Prostate gland (tissue), 2 donors: Measurements from ENCODE around the gene SYT4. TPM values are rescaled to one million over a fixed set of nuclear protein-coding genes. Genes with fewer than 3 reads are reported as not detected.

Experiments used
- DNase-seq: peaks from one replicate; pipeline ENCODE4 v3.0.0-alpha.2; 2019; ENCODE audit warnings: low spot score
- H3K27ac ChIP-seq, 2 donors: fragments of 200-600 bp; sonication (generic); 2 replicates each; pipeline ENCODE4 v1.5.1; 2017 to 2019
- H3K27me3 ChIP-seq: fragments of 200-600 bp; sonication (generic); replicated peaks from 2 replicates; pipeline ENCODE4 v1.5.1; 2019; ENCODE audit not compliant: insufficient read depth
- H3K36me3 ChIP-seq, 2 donors: fragments of 200-600 bp; sonication (generic); 1 replicate in 1 of 2; 2 replicates in 1 of 2; pipeline versions ENCODE4 v1.5.1 to v1.8.1; 2017 to 2019
- H3K4me1 ChIP-seq: fragments of 200-600 bp; sonication (generic); replicated peaks from 2 replicates; pipeline ENCODE4 v1.5.1; 2019
- H3K4me3 ChIP-seq, 2 donors: fragments of 200-600 bp; sonication (generic); 2 replicates each; pipeline ENCODE4 v1.5.1; 2017 to 2019
- H3K9me3 ChIP-seq: fragments of 200-600 bp; sonication (generic); 2 replicates; pipeline ENCODE4 v1.5.1; 2017
- CTCF ChIP-seq, 4 experiments: fragments of 200-600 bp in 2 of 4; fragments of 450-650 bp in 2 of 4; sonication (generic) in 2 of 4; IDR thresholded peaks; 1 replicate in 3 of 4; 2 replicates in 1 of 4; pipeline ENCODE4 v1.5.1; 2016 to 2019; ENCODE audit warnings: antibody characterized with exemption in 4 of 4, mild to moderate bottlenecking in 2 of 4, moderate library complexity in 2 of 4
- POLR2A ChIP-seq: fragments of 450-650 bp; IDR thresholded peaks from one replicate; pipeline ENCODE4 v1.6.1; 2016; ENCODE audit warnings: antibody characterized with exemption, mild to moderate bottlenecking
- POLR2AphosphoS5 ChIP-seq: sonication (generic); formaldehyde crosslinking; IDR thresholded peaks from one replicate; pipeline ENCODE4 v1.6.1; 2017; ENCODE audit warnings: antibody characterized with exemption
- WGBS: methylation state at CpG from one replicate; pipeline ENCODE4 v1.1.5; 2018; 5-methylcytosine and 5-hydroxymethylcytosine counted together
- intact Hi-C: fragments of 100-400 bp; cut with DNase I; formaldehyde crosslinking; loops from one replicate; pipeline ENCODE4 v1.14.2; 2022
- total RNA-seq, 2 donors: library from RNA; depleted of rRNA; stranded (reverse); fragments of >200 nt; gene quantifications; one replicate each; pipeline ENCODE4 v1.1.0, GENCODE V29; 2016

SYT4 gene, protein sequence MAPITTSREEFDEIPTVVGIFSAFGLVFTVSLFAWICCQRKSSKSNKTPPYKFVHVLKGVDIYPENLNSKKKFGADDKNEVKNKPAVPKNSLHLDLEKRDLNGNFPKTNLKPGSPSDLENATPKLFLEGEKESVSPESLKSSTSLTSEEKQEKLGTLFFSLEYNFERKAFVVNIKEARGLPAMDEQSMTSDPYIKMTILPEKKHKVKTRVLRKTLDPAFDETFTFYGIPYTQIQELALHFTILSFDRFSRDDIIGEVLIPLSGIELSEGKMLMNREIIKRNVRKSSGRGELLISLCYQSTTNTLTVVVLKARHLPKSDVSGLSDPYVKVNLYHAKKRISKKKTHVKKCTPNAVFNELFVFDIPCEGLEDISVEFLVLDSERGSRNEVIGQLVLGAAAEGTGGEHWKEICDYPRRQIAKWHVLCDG
- total RNA-seq = under 1 TPM in 1 of 2 donors, not detected in 1; 0.14 TPM

GRCh38 chr18:43277164-43277600 lies at the start of gene SYT4:
Gene SYT4 (minus strand): TSS chr18:43277490. CDS start chr18:43277281, 209 bp downstream.
- DNase-seq = peak; percentile 40
- H3K27me3 ChIP-seq = no peaks in the 10 kb centered on the region
- intact Hi-C loops = no loop called here
- no peaks in the 10 kb centered on the region for H3K4me1 ChIP-seq
- H3K36me3 ChIP-seq = no peaks in the 10 kb centered on the region
- TF ChIP-seq CTCF (IDR thresholded peaks at IDR 0.05) (no peak), POLR2AphosphoS5 (peak; percentile 22), POLR2A (no peak)
- H3K27ac ChIP-seq = no peak within 1 kb of the TSS
- WGBS = 2% methylated on average over 14 of the region's 20 CpGs
- no peak within 1 kb of the TSS for H3K4me3 ChIP-seq
- no peaks in the 10 kb centered on the region for H3K9me3 ChIP-seq

GRCh38 chr18:43322132-43322531 lies 44.8 kb upstream of the SYT4 start:
- TF ChIP-seq CTCF (IDR thresholded peaks at IDR 0.05) (no peak), POLR2AphosphoS5 (no peak), POLR2A (no peak)
- Histone ChIP-seq H3K4me1 (no peaks in the 10 kb centered on the region), H3K36me3 (no peaks in the 10 kb centered on the region), H3K4me3 (no peak overlapping the region), H3K27ac (no peak overlapping the region), H3K9me3 (no peaks in the 10 kb centered on the region), H3K27me3 (no peaks in the 10 kb centered on the region)
- no peak for DNase-seq
- intact Hi-C loops = no loop called here
- 54% methylated on average over 1 of the region's 1 CpG for WGBS

DNA sequence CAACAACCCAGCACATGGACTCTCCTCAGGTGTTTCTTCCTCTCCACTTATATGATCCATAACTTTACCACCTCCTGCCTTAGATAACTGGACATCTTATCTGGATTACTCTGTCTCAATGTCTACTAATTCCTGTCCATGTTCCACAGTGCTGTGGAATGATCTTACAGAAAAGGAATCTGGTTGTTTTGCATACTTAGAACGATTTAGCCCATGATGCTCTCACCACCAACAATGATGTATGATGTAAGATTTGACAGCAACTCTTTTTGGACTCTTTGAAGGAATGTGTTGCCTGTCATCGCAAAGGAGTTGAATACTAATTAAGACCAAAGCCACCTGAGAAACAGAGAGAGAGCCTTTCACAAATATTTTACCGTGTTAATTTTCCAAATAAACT lies 37.7 kb upstream of the SYT4 start:
- Histone ChIP-seq H3K27me3 (no peaks in the 10 kb centered on the region), H3K27ac (no peak overlapping the region), H3K36me3 (no peaks in the 10 kb centered on the region), H3K9me3 (no peaks in the 10 kb centered on the region), H3K4me1 (no peaks in the 10 kb centered on the region), H3K4me3 (no peak overlapping the region)
- intact Hi-C loops = no loop called here
- no peak for DNase-seq
- TF ChIP-seq POLR2A (no peak), CTCF (IDR thresholded peaks at IDR 0.05) (no peak)
- 87% methylated on average over 3 of the region's 3 CpGs for WGBS

DNA sequence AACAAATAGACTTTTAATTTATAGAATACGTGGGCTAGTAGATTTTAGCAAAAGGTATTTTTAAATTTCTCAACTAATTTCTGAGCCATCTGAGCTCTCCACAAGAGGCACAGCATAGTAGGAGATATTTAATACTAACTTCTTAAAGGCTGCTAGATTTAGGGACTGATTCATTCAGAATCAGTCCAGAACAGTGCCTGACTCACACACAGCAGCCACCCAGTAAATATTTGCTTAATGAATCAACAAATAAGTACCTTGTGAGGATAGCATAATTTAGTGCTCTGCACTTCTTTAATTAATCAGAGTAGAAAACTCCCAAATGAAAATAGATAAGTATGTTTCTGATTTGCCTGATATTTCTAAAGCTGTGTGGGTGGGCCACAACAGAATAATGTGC lies 35.6 kb upstream of the SYT4 start:
- no peaks in the 10 kb centered on the region for H3K27me3 ChIP-seq
- no peak for DNase-seq
- no peaks in the 10 kb centered on the region for H3K4me1 ChIP-seq
- no peaks in the 10 kb centered on the region for H3K9me3 ChIP-seq
- WGBS = 98% methylated on average over 1 of the region's 1 CpG
- no peaks in the 10 kb centered on the region for H3K36me3 ChIP-seq
- no peak overlapping the region for H3K4me3 ChIP-seq
- intact Hi-C loops = no loop called here
- no peak overlapping the region for H3K27ac ChIP-seq
- TF ChIP-seq POLR2A (no peak), POLR2AphosphoS5 (no peak), CTCF (IDR thresholded peaks at IDR 0.05) (no peak)

- Histone ChIP-seq H3K27me3 (no peaks in the 10 kb centered on the region), H3K4me3 (no peak overlapping the region), H3K36me3 (no peaks in the 10 kb centered on the region), H3K27ac (no peak overlapping the region), H3K4me1 (no peaks in the 10 kb centered on the region), H3K9me3 (no peaks in the 10 kb centered on the region)
- TF ChIP-seq POLR2AphosphoS5 (no peak), POLR2A (no peak)
- intact Hi-C loops = no loop called here
- 71% methylated on average over 1 of the region's 1 CpG for WGBS
- no peak for DNase-seq
These were observed 32.9 kb upstream of the SYT4 start for GRCh38 chr18:43310239-43310638.
